ENCODE results near the gene SYT10. TPM values are rescaled to one million over a fixed set of nuclear protein-coding genes. Genes with fewer than 3 reads are reported as not detected.
A peak's percentile ranks its signal among the peaks of the same experiment; 100 is the strongest.

Gene SYT10
- total RNA-seq, 1 experiment from 2014 or later: 0.70 TPM

- Histone ChIP-seq H2BK5ac (ENCODE audit: insufficient read length, low read length) (no peak overlapping the region), H3K23me2 (ENCODE audit: insufficient read length, low read depth, low read length, poor library complexity, severe bottlenecking) (peaks cover 14% of the 10 kb centered on the region), H3K27ac (ENCODE audit: insufficient read length, low read depth, low read length) (no peak overlapping the region), H3K23ac (ENCODE audit: insufficient read length, low read depth, low read length) (no peak overlapping the region), H2AK5ac (ENCODE audit: insufficient read length, low read length) (no peak overlapping the region), H3K56ac (ENCODE audit: insufficient read length, low read depth, low read length) (no peak overlapping the region), H3K9me3 (ENCODE audit: control insufficient read depth, low read depth, low read length) (no peaks in the 10 kb centered on the region), H3K9ac (ENCODE audit: extremely low read depth, insufficient read length, low read length) (no peak overlapping the region), H3T11ph (ENCODE audit: low read length) (no peak overlapping the region), H3K4me1 (ENCODE audit: insufficient read depth, low read length) (no peaks in the 10 kb centered on the region), H4K8ac (replicated peaks; ENCODE audit: insufficient read length, low read depth, low read length) (no peak overlapping the region), H4K20me1 (ENCODE audit: control insufficient read depth, insufficient read depth, insufficient read length) (no peaks in the 10 kb centered on the region), H2AFZ (ENCODE audit: low read length) (no peak overlapping the region), H3K4ac (ENCODE audit: low read depth, low read length) (no peak overlapping the region), H3K14ac (ENCODE audit: insufficient read depth, low read length) (no peak overlapping the region), H3K18ac (ENCODE audit: insufficient read length, low read depth, low read length) (no peak overlapping the region), H3K79me2 (ENCODE audit: insufficient read depth, low read length) (no peaks in the 10 kb centered on the region), H3K4me2 (ENCODE audit: insufficient read depth, insufficient read length, low read length) (no peak overlapping the region), H2BK15ac (ENCODE audit: low read depth, low read length) (no peak overlapping the region), H3K79me1 (ENCODE audit: insufficient read depth, low read depth, low read length, poor library complexity, severe bottlenecking) (no peaks in the 10 kb centered on the region), H2BK12ac (ENCODE audit: insufficient read length, low read depth, low read length) (no peak overlapping the region), H3K27me3 (ENCODE audit: insufficient read depth, low read length) (peaks cover 19% of the 10 kb centered on the region; the same call in 1 of the 2 replicates), H2BK120ac (ENCODE audit: low read depth, low read length, poor library complexity, severe bottlenecking) (no peak overlapping the region), H4K5ac (ENCODE audit: insufficient read length, low read depth, low read length) (no peak overlapping the region), H4K91ac (ENCODE audit: insufficient read length, low read depth, low read length) (no peak overlapping the region), H2BK20ac (ENCODE audit: low read depth, low read length, poor library complexity, severe bottlenecking) (no peak overlapping the region)
- WGBS (ENCODE audit: extremely low coverage, insufficient read length, low lambda C conversion rate): no CpG with 5 or more reads among the region's 9 CpGs
- Mint-ChIP-seq H3K9me3 (no peaks in the 10 kb centered on the region; a peak in 1 of 5 replicates), H3K4me3 (peak overlapping the region; percentile 80 to 82), H3K27me3 (ENCODE audit: low read depth) (peaks cover 64% of the 10 kb centered on the region), H3K27ac (no peak overlapping the region), H3K36me3 (ENCODE audit: insufficient read depth in 1 of 3, low read depth in 3 of 3) (peaks cover 0 to 1% (median 0%) of the 10 kb centered on the region in 3 experiments; a peak in 2 of 7 replicates), H3K4me1 (peaks cover 6 to 12% of the 10 kb centered on the region in 2 experiments)
- DNase-seq: no peak
- TF ChIP-seq, protein P1, sequence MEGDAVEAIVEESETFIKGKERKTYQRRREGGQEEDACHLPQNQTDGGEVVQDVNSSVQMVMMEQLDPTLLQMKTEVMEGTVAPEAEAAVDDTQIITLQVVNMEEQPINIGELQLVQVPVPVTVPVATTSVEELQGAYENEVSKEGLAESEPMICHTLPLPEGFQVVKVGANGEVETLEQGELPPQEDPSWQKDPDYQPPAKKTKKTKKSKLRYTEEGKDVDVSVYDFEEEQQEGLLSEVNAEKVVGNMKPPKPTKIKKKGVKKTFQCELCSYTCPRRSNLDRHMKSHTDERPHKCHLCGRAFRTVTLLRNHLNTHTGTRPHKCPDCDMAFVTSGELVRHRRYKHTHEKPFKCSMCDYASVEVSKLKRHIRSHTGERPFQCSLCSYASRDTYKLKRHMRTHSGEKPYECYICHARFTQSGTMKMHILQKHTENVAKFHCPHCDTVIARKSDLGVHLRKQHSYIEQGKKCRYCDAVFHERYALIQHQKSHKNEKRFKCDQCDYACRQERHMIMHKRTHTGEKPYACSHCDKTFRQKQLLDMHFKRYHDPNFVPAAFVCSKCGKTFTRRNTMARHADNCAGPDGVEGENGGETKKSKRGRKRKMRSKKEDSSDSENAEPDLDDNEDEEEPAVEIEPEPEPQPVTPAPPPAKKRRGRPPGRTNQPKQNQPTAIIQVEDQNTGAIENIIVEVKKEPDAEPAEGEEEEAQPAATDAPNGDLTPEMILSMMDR (conservative IDR thresholded peaks at IDR 0.05): no peak
Observed at GRCh38 chr12:33440477-33440876, 858 bp upstream of the SYT10 start.
